HepG2 (cell line): ENCODE results near the gene MVK. TPM values are rescaled to one million over a fixed set of nuclear protein-coding genes. Genes with fewer than 3 reads are reported as not detected.

Source experiments
- AKAP8 ChIP-seq: sonication (generic); formaldehyde crosslinking; IDR thresholded peaks from 2 replicates; pipeline ENCODE4 v1.5.1; 2020; ENCODE audit warnings: mild to moderate bottlenecking, missing genetic modification reagents
- DRAP1 ChIP-seq: IDR thresholded peaks from 2 replicates; pipeline ENCODE4 v1.6.1; 2016; ENCODE audit warnings: missing genetic modification reagents, missing compliant biosample characterization
- FOSL2 ChIP-seq: sonication (generic); formaldehyde crosslinking; IDR thresholded peaks from 2 replicates; pipeline ENCODE4 v1.4.0; 2020; ENCODE audit warnings: missing genetic modification reagents
- FOXM1 ChIP-seq: sonication (generic); formaldehyde crosslinking; IDR thresholded peaks from 2 replicates; pipeline ENCODE4 v1.5.0; 2020; ENCODE audit warnings: missing genetic modification reagents
- GTF2F1 ChIP-seq: fragments of 150-350 bp; IDR thresholded peaks from 2 replicates; pipeline ENCODE4 v1.6.1; 2014; ENCODE audit warnings: low read length
- NR3C1 ChIP-seq: sonication (generic); formaldehyde crosslinking; IDR thresholded peaks from 2 replicates; pipeline ENCODE4 v1.4.0; 2020; ENCODE audit warnings: missing genetic modification reagents
- PHB2 ChIP-seq: fragments of 450-650 bp; IDR thresholded peaks from 2 replicates; pipeline ENCODE4 v1.6.1; 2018; ENCODE audit not compliant: partially characterized antibody
- POLR2G ChIP-seq: fragments of 200-400 bp; formaldehyde crosslinking; IDR thresholded peaks from 2 replicates; pipeline ENCODE4 v1.6.1; 2018; ENCODE audit warnings: mild to moderate bottlenecking, low read depth, low read length, moderate library complexity
- SKI ChIP-seq: fragments of 450-650 bp; IDR thresholded peaks from one replicate; pipeline ENCODE4 v1.6.1; 2018; ENCODE audit warnings: mild to moderate bottlenecking; ENCODE audit not compliant: partially characterized antibody
- SRSF9 ChIP-seq: fragments of 200-400 bp; formaldehyde crosslinking; IDR thresholded peaks from 2 replicates; pipeline ENCODE4 v1.6.1; 2018; ENCODE audit warnings: borderline replicate concordance, mild to moderate bottlenecking, low read depth, low read length; ENCODE audit not compliant: insufficient read depth, poor library complexity, severe bottlenecking
- ZFP62 ChIP-seq: sonication (generic); formaldehyde crosslinking; IDR thresholded peaks from 2 replicates; pipeline ENCODE4 v1.4.0; 2020; ENCODE audit warnings: missing genetic modification reagents
- ZMYM3 ChIP-seq: sonication (generic); formaldehyde crosslinking; IDR thresholded peaks from 2 replicates; pipeline ENCODE4 v1.5.1; 2020; ENCODE audit warnings: mild to moderate bottlenecking, missing genetic modification reagents
- ZNF101 ChIP-seq: sonication (generic); formaldehyde crosslinking; IDR thresholded peaks from 2 replicates; pipeline ENCODE4 v1.4.0; 2020; ENCODE audit warnings: mild to moderate bottlenecking, low read depth, missing genetic modification reagents, borderline replicate concordance
- ZNF232 ChIP-seq: sonication (generic); formaldehyde crosslinking; IDR thresholded peaks from 2 replicates; pipeline ENCODE4 v1.4.0; 2020; ENCODE audit warnings: missing genetic modification reagents, borderline replicate concordance
- ZNF234 ChIP-seq: sonication (generic); formaldehyde crosslinking; conservative IDR thresholded peaks from 2 replicates; pipeline ENCODE4 v1.5.1; 2020; ENCODE audit warnings: mild to moderate bottlenecking, missing genetic modification reagents
- ZNF326 ChIP-seq: sonication (generic); formaldehyde crosslinking; IDR thresholded peaks from 2 replicates; pipeline ENCODE4 v1.4.0; 2020; ENCODE audit warnings: missing genetic modification reagents, borderline replicate concordance
- ZNF383 ChIP-seq: sonication (generic); formaldehyde crosslinking; IDR thresholded peaks from 2 replicates; pipeline ENCODE4 v1.4.0; 2020; ENCODE audit warnings: missing genetic modification reagents, mild to moderate bottlenecking, borderline replicate concordance
- ZNF678 ChIP-seq: sonication (generic); formaldehyde crosslinking; IDR thresholded peaks from 2 replicates; pipeline ENCODE4 v1.4.0; 2020; ENCODE audit warnings: mild to moderate bottlenecking, missing genetic modification reagents
- polyA plus RNA-seq, 8 experiments: library from polyadenylated mRNA; depleted of rRNA in 3 of 8; stranded (reverse) in 7 of 8; unstranded in 1 of 8; fragments of >200 nt; fragmentation: Illumina TruSeq in 4 of 8; extraction: Trizol in 4 of 8; gene quantifications; 2 replicates each; pipeline versions ENCODE4 v1.2.1 to v1.2.3, GENCODE V29; 2011 to 2016; ENCODE audit warnings: low read depth in 4 of 8, missing spikeins in 1 of 8, mixed read lengths in 1 of 8; ENCODE audit not compliant: insufficient read depth in 1 of 8
- total RNA-seq, 5 experiments: library from RNA; depleted of rRNA; stranded (reverse); fragments of >200 nt; fragmentation: Illumina TruSeq; extraction: Trizol; gene quantifications; 2 replicates each; pipeline ENCODE4 v1.2.3, GENCODE V29; 2016; ENCODE audit warnings: low read depth in 1 of 5
- TF ChIP-seq, protein P1 (sequence below): sonication (generic); formaldehyde crosslinking; IDR thresholded peaks from 2 replicates; pipeline ENCODE4 v1.4.0; 2020; ENCODE audit warnings: missing genetic modification reagents
- TF ChIP-seq, protein P2 (sequence below): sonication (generic); formaldehyde crosslinking; conservative IDR thresholded peaks from 2 replicates; pipeline ENCODE4 v1.8.0; 2022; ENCODE audit warnings: low read depth, missing genetic modification reagents
- TF ChIP-seq, protein P3 (sequence below): sonication (generic); formaldehyde crosslinking; IDR thresholded peaks from 2 replicates; pipeline ENCODE4 v1.5.0; 2020; ENCODE audit warnings: mild to moderate bottlenecking, missing genetic modification reagents, borderline replicate concordance

Gene MVK
- total and polyA plus RNA-seq, 2 of the 13 experiments (the other 11 are each of a cell fraction or from before 2014, with no cell fraction given), result 11.6 to 66.9 TPM

GRCh38 chr12:109573029-109573913 lies at the start of gene MVK, which contains the start of gene MMAB (continued):
- TF ChIP-seq FOXM1 (CRISPR knock-in tag) (no peak), FOSL2 (peak; percentile 57), ZNF101 (CRISPR knock-in tag) (no peak), NR3C1 (CRISPR knock-in tag) (no peak), SRSF9 (no peak), ZNF232 (CRISPR knock-in tag) (peak; percentile 65; the same call in 1 of the 2 replicates), SKI (peak; percentile 14), ZFP62 (CRISPR knock-in tag) (no peak), ZNF678 (CRISPR knock-in tag) (no peak), ZNF234 (CRISPR knock-in tag) (no peak), ZNF326 (CRISPR knock-in tag) (no peak), ZMYM3 (CRISPR knock-in tag) (peak; percentile 64), ZNF383 (CRISPR knock-in tag) (0 out of 2 replicates have a peak, but pooled peaks have one; percentile 30), PHB2 (no peak), POLR2G (peak; percentile 92), GTF2F1 (no peak), DRAP1 (CRISPR knock-in tag) (peak; percentile 83), AKAP8 (peak; percentile 91)
- TF ChIP-seq, protein P1, sequence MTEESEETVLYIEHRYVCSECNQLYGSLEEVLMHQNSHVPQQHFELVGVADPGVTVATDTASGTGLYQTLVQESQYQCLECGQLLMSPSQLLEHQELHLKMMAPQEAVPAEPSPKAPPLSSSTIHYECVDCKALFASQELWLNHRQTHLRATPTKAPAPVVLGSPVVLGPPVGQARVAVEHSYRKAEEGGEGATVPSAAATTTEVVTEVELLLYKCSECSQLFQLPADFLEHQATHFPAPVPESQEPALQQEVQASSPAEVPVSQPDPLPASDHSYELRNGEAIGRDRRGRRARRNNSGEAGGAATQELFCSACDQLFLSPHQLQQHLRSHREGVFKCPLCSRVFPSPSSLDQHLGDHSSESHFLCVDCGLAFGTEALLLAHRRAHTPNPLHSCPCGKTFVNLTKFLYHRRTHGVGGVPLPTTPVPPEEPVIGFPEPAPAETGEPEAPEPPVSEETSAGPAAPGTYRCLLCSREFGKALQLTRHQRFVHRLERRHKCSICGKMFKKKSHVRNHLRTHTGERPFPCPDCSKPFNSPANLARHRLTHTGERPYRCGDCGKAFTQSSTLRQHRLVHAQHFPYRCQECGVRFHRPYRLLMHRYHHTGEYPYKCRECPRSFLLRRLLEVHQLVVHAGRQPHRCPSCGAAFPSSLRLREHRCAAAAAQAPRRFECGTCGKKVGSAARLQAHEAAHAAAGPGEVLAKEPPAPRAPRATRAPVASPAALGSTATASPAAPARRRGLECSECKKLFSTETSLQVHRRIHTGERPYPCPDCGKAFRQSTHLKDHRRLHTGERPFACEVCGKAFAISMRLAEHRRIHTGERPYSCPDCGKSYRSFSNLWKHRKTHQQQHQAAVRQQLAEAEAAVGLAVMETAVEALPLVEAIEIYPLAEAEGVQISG, result peak; percentile 85
- TF ChIP-seq, protein P2, sequence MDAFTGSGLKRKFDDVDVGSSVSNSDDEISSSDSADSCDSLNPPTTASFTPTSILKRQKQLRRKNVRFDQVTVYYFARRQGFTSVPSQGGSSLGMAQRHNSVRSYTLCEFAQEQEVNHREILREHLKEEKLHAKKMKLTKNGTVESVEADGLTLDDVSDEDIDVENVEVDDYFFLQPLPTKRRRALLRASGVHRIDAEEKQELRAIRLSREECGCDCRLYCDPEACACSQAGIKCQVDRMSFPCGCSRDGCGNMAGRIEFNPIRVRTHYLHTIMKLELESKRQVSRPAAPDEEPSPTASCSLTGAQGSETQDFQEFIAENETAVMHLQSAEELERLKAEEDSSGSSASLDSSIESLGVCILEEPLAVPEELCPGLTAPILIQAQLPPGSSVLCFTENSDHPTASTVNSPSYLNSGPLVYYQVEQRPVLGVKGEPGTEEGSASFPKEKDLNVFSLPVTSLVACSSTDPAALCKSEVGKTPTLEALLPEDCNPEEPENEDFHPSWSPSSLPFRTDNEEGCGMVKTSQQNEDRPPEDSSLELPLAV, result no peak
- TF ChIP-seq, protein P3, sequence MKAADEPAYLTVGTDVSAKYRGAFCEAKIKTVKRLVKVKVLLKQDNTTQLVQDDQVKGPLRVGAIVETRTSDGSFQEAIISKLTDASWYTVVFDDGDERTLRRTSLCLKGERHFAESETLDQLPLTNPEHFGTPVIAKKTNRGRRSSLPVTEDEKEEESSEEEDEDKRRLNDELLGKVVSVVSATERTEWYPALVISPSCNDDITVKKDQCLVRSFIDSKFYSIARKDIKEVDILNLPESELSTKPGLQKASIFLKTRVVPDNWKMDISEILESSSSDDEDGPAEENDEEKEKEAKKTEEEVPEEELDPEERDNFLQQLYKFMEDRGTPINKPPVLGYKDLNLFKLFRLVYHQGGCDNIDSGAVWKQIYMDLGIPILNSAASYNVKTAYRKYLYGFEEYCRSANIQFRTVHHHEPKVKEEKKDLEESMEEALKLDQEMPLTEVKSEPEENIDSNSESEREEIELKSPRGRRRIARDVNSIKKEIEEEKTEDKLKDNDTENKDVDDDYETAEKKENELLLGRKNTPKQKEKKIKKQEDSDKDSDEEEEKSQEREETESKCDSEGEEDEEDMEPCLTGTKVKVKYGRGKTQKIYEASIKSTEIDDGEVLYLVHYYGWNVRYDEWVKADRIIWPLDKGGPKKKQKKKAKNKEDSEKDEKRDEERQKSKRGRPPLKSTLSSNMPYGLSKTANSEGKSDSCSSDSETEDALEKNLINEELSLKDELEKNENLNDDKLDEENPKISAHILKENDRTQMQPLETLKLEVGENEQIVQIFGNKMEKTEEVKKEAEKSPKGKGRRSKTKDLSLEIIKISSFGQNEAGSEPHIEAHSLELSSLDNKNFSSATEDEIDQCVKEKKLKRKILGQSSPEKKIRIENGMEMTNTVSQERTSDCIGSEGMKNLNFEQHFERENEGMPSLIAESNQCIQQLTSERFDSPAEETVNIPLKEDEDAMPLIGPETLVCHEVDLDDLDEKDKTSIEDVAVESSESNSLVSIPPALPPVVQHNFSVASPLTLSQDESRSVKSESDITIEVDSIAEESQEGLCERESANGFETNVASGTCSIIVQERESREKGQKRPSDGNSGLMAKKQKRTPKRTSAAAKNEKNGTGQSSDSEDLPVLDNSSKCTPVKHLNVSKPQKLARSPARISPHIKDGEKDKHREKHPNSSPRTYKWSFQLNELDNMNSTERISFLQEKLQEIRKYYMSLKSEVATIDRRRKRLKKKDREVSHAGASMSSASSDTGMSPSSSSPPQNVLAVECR (CRISPR knock-in tag), result peak; percentile 99
